ENCODE results near the gene VAPB.

Gene VAPB

DNA sequence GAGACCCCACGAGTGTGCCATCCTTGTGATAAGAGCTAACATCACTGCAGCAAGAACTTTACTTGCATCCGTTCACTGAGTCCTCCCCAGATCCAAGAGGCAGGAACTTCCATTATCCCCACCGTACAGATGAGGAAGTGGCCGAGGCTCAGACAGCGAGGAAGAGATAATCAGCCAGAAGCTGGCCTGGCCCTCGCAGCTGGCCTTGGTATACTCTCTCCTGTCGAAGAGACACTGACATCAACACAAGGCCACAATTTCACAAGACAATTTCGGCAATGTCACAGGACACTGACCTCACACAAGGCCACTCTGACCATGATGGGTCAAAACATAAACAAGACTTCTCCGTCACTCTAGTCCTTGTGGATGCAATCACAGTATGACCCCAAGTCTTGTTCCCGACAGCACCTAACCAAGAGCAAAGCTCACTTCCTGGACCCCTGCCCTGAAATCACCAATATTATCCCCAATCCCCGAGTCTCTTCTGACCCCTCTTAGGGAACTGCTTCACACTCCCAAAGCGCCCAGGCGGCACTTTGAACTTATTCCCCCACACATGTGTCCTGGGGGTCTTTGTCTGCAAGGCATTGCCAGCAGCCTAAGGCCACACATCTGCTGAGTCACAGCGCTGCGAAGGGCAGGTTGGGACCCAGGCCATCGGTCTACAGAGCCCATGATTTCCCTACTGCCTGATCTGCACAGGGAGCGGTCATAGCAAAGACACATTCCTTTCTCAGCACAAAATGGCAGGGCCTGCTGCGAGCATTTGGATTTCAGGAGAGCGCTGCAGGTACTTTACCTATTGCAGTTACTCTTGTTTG is 14.8 kb upstream of the VAPB start:
- TF ChIP-seq POLR2A (IDR thresholded peaks at IDR 0.05; ENCODE audit: low read length) (no peak), GATA1 (IDR thresholded peaks at IDR 0.05; ENCODE audit: low read depth, low read length) (no peak)
- DNase-seq: no peak

DNA sequence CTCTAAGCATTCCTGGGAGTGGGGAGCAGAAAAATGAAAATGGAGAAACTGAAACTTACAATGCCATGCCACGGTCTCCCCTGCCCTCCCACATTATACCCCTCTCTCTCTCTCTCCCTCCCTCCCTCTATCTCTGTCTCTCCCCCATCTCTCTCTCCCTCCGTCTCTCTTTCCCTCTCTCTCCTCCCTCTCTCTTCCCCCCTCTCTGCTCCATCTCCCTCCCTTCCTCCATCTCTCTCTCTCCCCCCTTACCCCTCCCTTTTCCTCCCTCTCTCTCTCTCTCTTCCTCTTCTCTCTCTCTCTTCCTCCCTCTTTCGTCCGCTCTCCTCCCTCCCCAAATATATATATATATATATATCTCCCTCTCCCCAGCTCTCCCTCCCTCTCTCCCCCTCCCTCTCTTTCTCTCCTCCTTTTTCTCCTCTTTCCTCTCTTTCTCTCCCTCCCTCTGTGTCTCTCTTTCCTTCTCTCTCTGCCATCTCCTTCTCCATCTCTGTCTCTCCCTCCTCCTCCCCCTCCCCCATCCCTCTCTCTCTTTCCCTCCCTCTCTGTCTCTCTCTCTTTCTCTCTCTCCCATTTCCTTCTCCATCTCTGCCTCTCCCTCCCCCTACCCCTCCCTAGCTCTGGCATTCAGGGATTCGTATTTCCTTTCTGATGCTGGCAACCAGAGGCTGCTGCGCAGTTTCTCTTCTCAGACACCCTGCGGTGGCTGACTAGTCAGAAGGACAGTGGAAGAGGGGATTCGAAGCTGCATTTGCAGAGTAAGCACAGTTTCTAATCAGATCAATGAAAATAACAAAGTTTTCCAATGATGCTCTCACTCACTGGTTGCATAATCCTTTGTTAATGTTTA is 13.9 kb upstream of the VAPB start:
- TF ChIP-seq GATA1 (IDR thresholded peaks at IDR 0.05; ENCODE audit: low read depth, low read length) (no peak), POLR2A (IDR thresholded peaks at IDR 0.05; ENCODE audit: low read length) (no peak)
- DNase-seq: no peak

GRCh38 chr20:58375759-58376352 is 13.2 kb upstream of the VAPB start:
- TF ChIP-seq POLR2A (IDR thresholded peaks at IDR 0.05; ENCODE audit: low read length) (no peak), GATA1 (IDR thresholded peaks at IDR 0.05; ENCODE audit: low read depth, low read length) (no peak)
- no peak for DNase-seq

DNA sequence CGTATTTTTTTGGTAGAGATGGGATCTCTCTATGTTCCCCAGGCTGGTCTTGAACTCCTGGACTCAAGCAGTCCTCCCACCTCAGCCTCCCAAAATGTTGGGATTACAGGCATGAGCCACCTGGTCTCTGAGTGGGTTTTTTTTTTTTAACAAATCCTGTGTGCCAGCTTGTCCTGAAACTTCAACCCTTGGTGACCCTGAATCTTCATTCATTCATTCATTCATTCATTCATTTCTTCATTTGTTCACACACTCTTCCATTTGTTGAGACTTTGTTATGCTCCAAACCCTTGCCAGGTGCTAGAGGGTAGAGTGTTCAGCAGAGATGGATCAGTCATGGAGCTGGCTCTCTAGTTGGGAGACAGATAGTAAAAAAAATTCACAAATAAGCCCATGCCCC is 12.0 kb upstream of the VAPB start:
- no peak for DNase-seq
- TF ChIP-seq POLR2A (IDR thresholded peaks at IDR 0.05; ENCODE audit: low read length): no peak
- no peak for TF ChIP-seq GATA1 (IDR thresholded peaks at IDR 0.05; ENCODE audit: low read depth, low read length)

DNA sequence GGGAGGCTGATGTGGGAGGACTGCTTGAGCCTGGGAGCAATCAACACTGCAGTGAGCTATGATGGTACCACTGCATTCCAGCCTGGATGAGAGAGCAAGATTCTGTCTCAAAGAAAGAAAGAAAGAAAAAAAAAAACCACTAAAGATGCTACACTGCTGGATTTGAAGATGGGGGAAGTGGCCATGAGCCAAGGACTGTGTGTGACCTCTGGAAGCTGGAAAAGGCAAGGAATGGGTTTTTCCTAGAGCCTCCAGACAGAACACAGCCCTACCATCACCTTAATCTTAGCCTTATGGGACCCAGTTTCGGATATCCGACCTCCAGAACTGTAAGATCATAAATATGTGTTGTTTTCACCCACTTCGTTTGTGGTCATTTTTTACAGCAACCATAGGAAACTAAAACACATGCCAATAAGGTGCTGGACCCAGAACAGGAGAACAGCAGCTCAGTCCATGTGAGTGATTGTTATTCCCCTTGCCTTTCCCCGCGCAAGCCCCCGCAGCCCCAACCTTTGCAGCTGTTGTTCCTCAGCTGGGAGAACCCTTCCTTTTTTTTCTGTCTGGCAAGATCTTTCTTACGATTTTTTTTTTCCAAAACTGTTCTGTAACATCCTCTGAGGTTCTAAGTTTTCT is 11.1 kb upstream of the VAPB start:
- no peak for DNase-seq
- no peak for TF ChIP-seq POLR2A (IDR thresholded peaks at IDR 0.05; ENCODE audit: low read length)
- TF ChIP-seq GATA1 (IDR thresholded peaks at IDR 0.05; ENCODE audit: low read depth, low read length): no peak

DNA sequence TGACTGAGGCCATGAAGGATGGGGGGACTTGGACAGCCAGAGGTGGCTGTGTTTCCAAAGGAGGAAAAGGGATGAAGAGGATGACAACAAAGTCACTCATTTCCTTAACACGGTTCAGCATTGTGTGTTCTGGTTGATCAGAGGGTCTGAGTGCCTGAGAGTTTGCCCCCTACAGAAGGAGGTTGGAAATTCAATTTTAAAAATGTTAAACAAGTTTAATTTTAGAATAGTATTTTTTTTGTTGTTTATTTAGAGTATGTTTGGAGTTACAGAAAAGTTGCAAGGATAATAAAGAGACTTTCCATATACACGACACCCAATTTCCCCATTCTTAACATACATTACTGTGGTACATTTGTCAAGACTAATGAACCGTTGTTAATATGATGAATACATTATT is 10.3 kb upstream of the VAPB start:
- no peak for TF ChIP-seq POLR2A (IDR thresholded peaks at IDR 0.05; ENCODE audit: low read length)
- no peak for TF ChIP-seq GATA1 (IDR thresholded peaks at IDR 0.05; ENCODE audit: low read depth, low read length)
- no peak for DNase-seq

DNA sequence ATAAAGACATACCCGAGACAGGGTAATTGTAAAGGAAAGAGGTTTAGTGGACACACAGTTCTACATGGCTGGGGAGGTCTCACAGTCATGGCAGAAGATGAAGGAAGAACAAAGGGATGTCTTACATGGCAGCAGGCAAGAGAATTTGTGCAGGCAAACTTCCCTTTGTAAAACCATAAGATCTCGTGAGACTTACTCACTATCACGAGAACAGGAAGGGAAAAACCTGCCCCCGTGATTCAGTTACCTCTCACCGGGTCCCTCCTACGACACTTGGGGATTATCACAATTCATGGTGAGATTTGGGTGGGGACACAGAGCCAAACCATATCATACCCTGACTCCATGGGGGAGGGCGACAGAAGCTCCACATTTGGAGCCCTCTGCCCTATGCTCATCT is 7.4 kb upstream of the VAPB start:
- DNase-seq: no peak
- TF ChIP-seq POLR2A (IDR thresholded peaks at IDR 0.05; ENCODE audit: low read length) (no peak), GATA1 (IDR thresholded peaks at IDR 0.05; ENCODE audit: low read depth, low read length) (no peak)

- TF ChIP-seq POLR2A (IDR thresholded peaks at IDR 0.05; ENCODE audit: low read length) (no peak), GATA1 (IDR thresholded peaks at IDR 0.05; ENCODE audit: low read depth, low read length) (no peak)
- no peak for DNase-seq
These were observed 6.9 kb upstream of the VAPB start for GRCh38 chr20:58382096-58382495.

DNA sequence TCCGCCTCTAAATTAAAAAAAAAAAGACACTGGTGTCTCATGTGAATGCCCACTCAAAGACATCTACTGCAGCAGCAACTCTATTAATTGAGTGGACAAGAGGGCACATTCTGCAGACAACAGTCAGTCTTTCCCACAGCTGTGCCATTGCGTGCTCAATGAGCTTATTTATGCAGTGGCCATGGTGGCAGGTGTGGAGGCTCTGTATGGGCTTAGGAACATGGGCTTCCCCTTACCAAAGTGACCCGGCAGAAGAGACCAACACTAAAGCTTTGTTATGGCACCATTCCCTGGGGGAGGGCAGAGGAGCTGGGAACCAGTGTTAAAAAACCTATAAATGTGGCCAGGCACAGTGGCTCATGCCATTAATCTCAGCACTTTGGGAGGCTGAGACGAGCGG is 4.2 kb upstream of the VAPB start:
- DNase-seq: no peak

GRCh38 chr20:58388028-58388601 is 914 bp upstream of the VAPB start:
- no peak for DNase-seq
- TF ChIP-seq POLR2A (IDR thresholded peaks at IDR 0.05; ENCODE audit: low read length) (no peak), GATA1 (IDR thresholded peaks at IDR 0.05; ENCODE audit: low read depth, low read length) (no peak)

More for the DNA sequence above, 4.2 kb upstream of the VAPB start:
- TF ChIP-seq GATA1 (IDR thresholded peaks at IDR 0.05; ENCODE audit: low read depth, low read length) (no peak), POLR2A (IDR thresholded peaks at IDR 0.05; ENCODE audit: low read length) (no peak)

- TF ChIP-seq GATA1 (IDR thresholded peaks at IDR 0.05; ENCODE audit: low read depth, low read length): no peak
- TF ChIP-seq POLR2A (IDR thresholded peaks at IDR 0.05; ENCODE audit: low read length): peak; percentile 40
These were observed 417 bp downstream of the VAPB start for GRCh38 chr20:58389324-58389967.

DNA sequence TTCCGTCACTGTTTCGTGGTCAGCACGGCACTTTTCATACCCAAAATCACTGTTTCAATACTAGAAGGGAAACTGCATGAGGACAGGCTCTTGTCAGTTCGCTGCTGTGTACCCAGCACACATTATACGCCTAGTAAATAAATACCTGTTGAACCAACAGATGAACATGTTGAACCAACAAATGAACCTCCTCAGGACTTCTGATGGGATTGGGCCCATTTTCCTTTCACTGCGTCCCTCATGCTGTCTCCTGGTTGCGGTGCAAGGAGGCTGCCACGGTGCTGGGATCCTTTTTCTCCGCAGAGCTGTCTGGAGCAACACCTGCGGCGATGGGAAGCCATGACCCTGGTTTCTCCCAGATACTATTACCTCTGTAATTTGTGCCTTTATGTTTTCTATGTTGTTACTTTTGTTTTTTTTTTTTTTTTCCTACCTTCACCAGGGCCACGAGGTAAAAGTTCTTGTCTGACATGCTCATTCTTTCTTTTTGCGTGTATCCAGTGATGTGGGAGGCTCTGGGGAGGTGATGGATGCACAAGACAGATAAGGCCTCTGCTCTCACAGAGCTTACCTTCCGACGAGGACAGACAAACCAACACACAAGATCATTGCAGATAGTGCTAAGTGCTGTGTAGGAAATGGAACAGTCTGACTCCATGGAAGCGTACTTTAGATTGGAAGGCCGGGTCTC is 1.1 kb downstream of the VAPB start:
- TF ChIP-seq POLR2A (IDR thresholded peaks at IDR 0.05; ENCODE audit: low read length): peak; percentile 16
- no peak for TF ChIP-seq GATA1 (IDR thresholded peaks at IDR 0.05; ENCODE audit: low read depth, low read length)
- peak; percentile 62 to 84 for DNase-seq

More at GRCh38 chr20:58389324-58389967, 417 bp downstream of the VAPB start:
- DNase-seq: peak; percentile 79 to 84

Data from erythroblast (primary cell).